IMR-90 (cell line): Measurements from ENCODE around the gene ATP1A1. TPM values are rescaled to one million over a fixed set of nuclear protein-coding genes. Genes with fewer than 3 reads are reported as not detected.

Experiments
- ATAC-seq: fragments of 200-7000 bp; cut with Tn5 transposase; 2 replicates; pipeline ENCODE4 v1.9.1; 2020; ENCODE audit warnings: low read depth, mild to moderate bottlenecking, moderate library complexity
- BruUV-seq: library from RNA; stranded (reverse); fragments of 400-500 nt; replicated peaks from 2 replicates; lab custom pipeline; 2021; lab: Mats Ljungman, UMichigan
- CTCF ChIA-PET: fragments of 300-600 bp; formaldehyde crosslinking; extraction: SDS; loops from one replicate; lab custom pipeline; 2021; ENCODE audit warnings: antibody characterized with exemption; lab: Yijun Ruan, JAX
- POLR2A ChIA-PET: fragments of 300-600 bp; sonication (Branson Sonifier 250); formaldehyde crosslinking; loops from one replicate; lab custom pipeline; 2022; ENCODE audit warnings: antibody characterized with exemption; ENCODE audit not compliant: unreplicated experiment; lab: Charles Lee
- DNase-seq: peaks from one replicate; pipeline ENCODE4 v3.0.0; 2013
- H2AFZ ChIP-seq: replicated peaks from 2 replicates; pipeline ENCODE3; 2013; ENCODE audit warnings: low read length, mild to moderate bottlenecking; ENCODE audit not compliant: poor library complexity
- H2AK5ac ChIP-seq: 2 replicates; pipeline ENCODE4 v1.6.1; 2013; ENCODE audit warnings: low read depth, low read length, inconsistent platforms
- H2AK9ac ChIP-seq: replicated peaks from 2 replicates; pipeline ENCODE3; 2013; ENCODE audit warnings: mild to moderate bottlenecking, low read depth, low read length, moderate library complexity; ENCODE audit not compliant: poor library complexity
- H2BK120ac ChIP-seq: 2 replicates; pipeline ENCODE4 v1.6.1; 2013; ENCODE audit warnings: low read depth, low read length, inconsistent platforms
- H2BK15ac ChIP-seq: 3 replicates; pipeline ENCODE4 v1.6.1; 2013; ENCODE audit warnings: low read depth, low read length, inconsistent platforms
- H2BK20ac ChIP-seq: 2 replicates; pipeline ENCODE4 v1.6.1; 2013; ENCODE audit warnings: low read depth, mild to moderate bottlenecking, inconsistent platforms, low read length, moderate library complexity
- H2BK5ac ChIP-seq: 2 replicates; pipeline ENCODE4 v1.6.1; 2013; ENCODE audit warnings: mild to moderate bottlenecking, low read depth, low read length, inconsistent platforms; ENCODE audit not compliant: poor library complexity, severe bottlenecking
- H3K14ac ChIP-seq: replicated peaks from 2 replicates; pipeline ENCODE4 v1.6.1; 2013; ENCODE audit warnings: low read depth, low read length, inconsistent platforms
- H3K18ac ChIP-seq: 2 replicates; pipeline ENCODE4 v1.6.1; 2013; ENCODE audit warnings: low read depth, low read length, control low read depth
- H3K23ac ChIP-seq: 2 replicates; pipeline ENCODE4 v1.6.1; 2013; ENCODE audit warnings: low read depth, low read length, inconsistent platforms
- H3K27ac ChIP-seq: 2 replicates; pipeline ENCODE4 v1.5.1; 2013; ENCODE audit warnings: mild to moderate bottlenecking, control low read depth, low read length; ENCODE audit not compliant: insufficient read depth
- H3K27me3 ChIP-seq: 2 replicates; pipeline ENCODE4 v1.6.1; 2013; ENCODE audit warnings: low read length; ENCODE audit not compliant: control insufficient read depth, insufficient read depth
- H3K36me3 ChIP-seq: 2 replicates; pipeline ENCODE4 v1.6.1; 2013; ENCODE audit warnings: low read length, mixed read lengths; ENCODE audit not compliant: control insufficient read depth, insufficient read depth
- H3K4ac ChIP-seq: 2 replicates; pipeline ENCODE4 v1.6.1; 2013; ENCODE audit warnings: low read depth, low read length, inconsistent platforms
- H3K4me1 ChIP-seq: 2 replicates; pipeline ENCODE4 v1.6.1; 2013; ENCODE audit warnings: low read length, mixed read lengths; ENCODE audit not compliant: control insufficient read depth, insufficient read depth
- H3K4me2 ChIP-seq: 2 replicates; pipeline ENCODE4 v1.6.1; 2013; ENCODE audit warnings: low read depth, mild to moderate bottlenecking, control low read depth, low read length, moderate library complexity
- H3K4me3 ChIP-seq: 2 replicates; pipeline ENCODE4 v1.5.1; 2013; ENCODE audit warnings: low read depth, mild to moderate bottlenecking, control low read depth, low read length, moderate library complexity; ENCODE audit not compliant: insufficient read depth
- H3K56ac ChIP-seq: 2 replicates; pipeline ENCODE4 v1.6.1; 2013; ENCODE audit warnings: low read length, inconsistent platforms; ENCODE audit not compliant: insufficient read depth; ENCODE audit errors: extremely low read depth
- H3K79me1 ChIP-seq, 2 experiments: 2 replicates each; pipeline ENCODE4 v1.6.1; 2013; ENCODE audit warnings: low read length in 2 of 2, inconsistent platforms in 1 of 2, low read depth in 1 of 2
- H3K9ac ChIP-seq: 2 replicates; pipeline ENCODE4 v1.6.1; 2013; ENCODE audit warnings: low read depth, low read length, control low read depth
- H3K9me1 ChIP-seq: 2 replicates; pipeline ENCODE4 v1.6.1; 2013; ENCODE audit warnings: low read length, inconsistent platforms; ENCODE audit not compliant: insufficient read depth
- H3K9me3 ChIP-seq: 2 replicates; pipeline ENCODE4 v1.6.1; 2013; ENCODE audit warnings: low read length; ENCODE audit not compliant: control insufficient read depth, insufficient read depth
- H4K20me1 ChIP-seq: 2 replicates; pipeline ENCODE4 v1.6.1; 2013; ENCODE audit warnings: low read length, inconsistent platforms; ENCODE audit not compliant: insufficient read depth
- H4K5ac ChIP-seq: 2 replicates; pipeline ENCODE4 v1.6.1; 2013; ENCODE audit warnings: mild to moderate bottlenecking, low read depth, low read length, control low read depth
- H4K8ac ChIP-seq, 2 experiments: 2 replicates each; pipeline ENCODE4 v1.6.1; 2013; ENCODE audit warnings: low read depth in 2 of 2, low read length in 2 of 2, control low read depth in 1 of 2, inconsistent platforms in 1 of 2
- H4K91ac ChIP-seq: 2 replicates; pipeline ENCODE4 v1.6.1; 2013; ENCODE audit warnings: low read depth, low read length, inconsistent platforms; ENCODE audit not compliant: insufficient read depth
- BHLHE40 ChIP-seq: fragments of 150-350 bp; IDR thresholded peaks from 2 replicates; pipeline ENCODE4 v1.6.1; 2016; ENCODE audit warnings: mild to moderate bottlenecking, low read depth, low read length
- CEBPB ChIP-seq: IDR thresholded peaks from 2 replicates; pipeline ENCODE4 v1.6.1; 2012; ENCODE audit warnings: low read depth, low read length, improper control_type of control experiment
- CHD1 ChIP-seq: IDR thresholded peaks from 2 replicates; pipeline ENCODE4 v1.6.1; 2012; ENCODE audit warnings: low read depth, low read length, improper control_type of control experiment
- ELK1 ChIP-seq: fragments of 150-350 bp; IDR thresholded peaks from 2 replicates; pipeline ENCODE4 v1.6.1; 2016; ENCODE audit warnings: low read depth, mild to moderate bottlenecking, low read length, moderate library complexity, borderline replicate concordance
- FOS ChIP-seq: fragments of 150-350 bp; IDR thresholded peaks from 2 replicates; pipeline ENCODE4 v1.6.1; 2016; ENCODE audit warnings: low read depth, low read length
- MAFK ChIP-seq: IDR thresholded peaks from 2 replicates; pipeline ENCODE4 v1.6.1; 2012; ENCODE audit warnings: low read depth, low read length, improper control_type of control experiment
- MAZ ChIP-seq: IDR thresholded peaks from 2 replicates; pipeline ENCODE4 v1.6.1; 2012; ENCODE audit warnings: low read depth, mild to moderate bottlenecking, low read length, improper control_type of control experiment, moderate library complexity, borderline replicate concordance
- MXI1 ChIP-seq: IDR thresholded peaks from 2 replicates; pipeline ENCODE4 v1.6.1; 2012; ENCODE audit warnings: low read depth, mild to moderate bottlenecking, low read length, moderate library complexity, borderline replicate concordance
- NFE2L2 ChIP-seq: fragments of 150-350 bp; IDR thresholded peaks from 2 replicates; pipeline ENCODE4 v1.6.1; 2016; ENCODE audit warnings: low read depth, mild to moderate bottlenecking, low read length
- POLR2A ChIP-seq: IDR thresholded peaks from 2 replicates; pipeline ENCODE4 v1.6.1; 2012; ENCODE audit warnings: mild to moderate bottlenecking, low read depth, low read length
- RAD21 ChIP-seq: IDR thresholded peaks from 2 replicates; pipeline ENCODE4 v1.6.1; 2012; ENCODE audit warnings: low read length, improper control_type of control experiment
- RCOR1 ChIP-seq: IDR thresholded peaks from 2 replicates; pipeline ENCODE4 v1.6.1; 2012; ENCODE audit warnings: mild to moderate bottlenecking, low read length, improper control_type of control experiment; ENCODE audit not compliant: insufficient replicate concordance
- RFX5 ChIP-seq: IDR thresholded peaks from 2 replicates; pipeline ENCODE4 v1.8.0; 2012; ENCODE audit warnings: low read depth, mild to moderate bottlenecking, low read length, moderate library complexity
- SMC3 ChIP-seq: fragments of 150-350 bp; IDR thresholded peaks from 2 replicates; pipeline ENCODE4 v1.6.1; 2016; ENCODE audit warnings: low read depth, mild to moderate bottlenecking, antibody characterized with exemption, low read length, moderate library complexity
- WGBS, 2 experiments: methylation state at CpG; one replicate each; pipeline versions ENCODE4 v1.1.5 to v1.1.7; 2013; ENCODE audit warnings: missing lambda C conversion rate in 2 of 2; ENCODE audit not compliant: insufficient read length in 1 of 2; ENCODE audit errors: extremely low coverage in 2 of 2; 5-methylcytosine and 5-hydroxymethylcytosine counted together
- dilution Hi-C: fragments of 300-500 bp; cut with HindIII; formaldehyde crosslinking; loops from one replicate; pipeline ENCODE4 v1.14.3; 2018; ENCODE audit warnings: low sequenced_read_pairs; ENCODE audit not compliant: unreplicated experiment
- in situ Hi-C: fragments of 300-500 bp; cut with MboI; formaldehyde crosslinking; loops from 3 replicates; pipeline ENCODE4 v1.14.3; 2019; ENCODE audit warnings: low sequenced_read_pairs, inconsistent platforms, mixed read lengths
- intact Hi-C: fragments of 100-400 bp; cut with micrococcal nuclease; formaldehyde crosslinking; loops from 2 replicates; pipeline ENCODE4 v1.10.0; 2022
- polyA plus RNA-seq, 3 experiments: library from polyadenylated mRNA; depleted of rRNA; stranded (reverse); fragments of >200 nt; gene quantifications; 2 replicates each; pipeline ENCODE4 v1.2.3, GENCODE V29; 2012; ENCODE audit warnings: low replicate concordance in 1 of 3
- total RNA-seq: library from RNA; depleted of rRNA; stranded (reverse); fragments of >200 nt; gene quantifications from 2 replicates; pipeline ENCODE4 v1.2.3, GENCODE V29; 2012

The ATP1A1 gene
- total and polyA plus RNA-seq, 2 of the 4 experiments (the other 2 are of a cell fraction), result 116 to 125 TPM

- DNase-seq (no peak), ATAC-seq (no peak)
- H2BK15ac ChIP-seq, result no peak overlapping the region
- peaks cover 55% of the 10 kb centered on the region for H3K36me3 ChIP-seq
- no peak overlapping the region for H3K4me3 ChIP-seq
- no peak overlapping the region for H3K14ac ChIP-seq
- H2BK5ac ChIP-seq, result no peak overlapping the region
- H3K23ac ChIP-seq, result no peak overlapping the region
- H4K91ac ChIP-seq, result no peak overlapping the region
- H2BK20ac ChIP-seq, result no peak overlapping the region
- H4K20me1 ChIP-seq, result no peaks in the 10 kb centered on the region
- peaks cover 3% of the 10 kb centered on the region; the same call in 1 of the 2 replicates for H3K9me1 ChIP-seq
- in situ Hi-C loops, result no loop called here
- no peak overlapping the region for H4K5ac ChIP-seq
- H3K9ac ChIP-seq, result no peak overlapping the region
- no peak overlapping the region for H3K4me2 ChIP-seq
- H2AK5ac ChIP-seq, result no peak overlapping the region
- WGBS, 2 experiments, result 100% methylated on average over 1 of the region's 5 CpGs; no CpG with 5 or more reads in 1 of the 2 experiments
- H3K9me3 ChIP-seq, result no peaks in the 10 kb centered on the region
- dilution Hi-C loops, result no loop called here
- no peak overlapping the region for H4K8ac ChIP-seq
- no peak overlapping the region for H3K18ac ChIP-seq
- intact Hi-C loops, result no loop called here
- no peak overlapping the region for H3K4ac ChIP-seq
- no TSS peak for BruUV-seq
- H3K27ac ChIP-seq, result no peak overlapping the region
- TF ChIP-seq MAFK (no peak), RFX5 (no peak), CEBPB (no peak), CHD1 (no peak), BHLHE40 (no peak), FOS (no peak), RAD21 (no peak), NFE2L2 (no peak), MXI1 (no peak), MAZ (no peak), RCOR1 (no peak), SMC3 (no peak), ELK1 (no peak), POLR2A (no peak)
- H2AK9ac ChIP-seq, result no peak overlapping the region
- H3K4me1 ChIP-seq, result no peaks in the 10 kb centered on the region
- no peak overlapping the region for H2BK120ac ChIP-seq
- no peak overlapping the region for H3K56ac ChIP-seq
- ChIA-PET CTCF (interaction anchor here (0.6 kb wide), 1 partner anchor 25 kb away, joined by 4 read pairs; no protein-coding TSS in a partner anchor), POLR2A (interaction anchor here (0.6 kb wide), 2 partner anchors 93 to 1225 kb away, joined by 4 to 7 read pairs; no protein-coding TSS in a partner anchor)
- no peak overlapping the region for H2AFZ ChIP-seq
- peaks cover 0 to 5% of the 10 kb centered on the region in 2 experiments; a peak in 2 of 4 replicates for H3K79me1 ChIP-seq
- H3K27me3 ChIP-seq, result no peaks in the 10 kb centered on the region
Measured at GRCh38 chr1:116390195-116390594, 17.2 kb downstream of the ATP1A1 start.
